Measurements from ENCODE around the gene RGL3. TPM values are rescaled to one million over a fixed set of nuclear protein-coding genes. Genes with fewer than 3 reads are reported as not detected.

Gene RGL3
- total and polyA plus RNA-seq, 2 experiments from 2014 or later: 0.54 to 1.4 TPM

DNA sequence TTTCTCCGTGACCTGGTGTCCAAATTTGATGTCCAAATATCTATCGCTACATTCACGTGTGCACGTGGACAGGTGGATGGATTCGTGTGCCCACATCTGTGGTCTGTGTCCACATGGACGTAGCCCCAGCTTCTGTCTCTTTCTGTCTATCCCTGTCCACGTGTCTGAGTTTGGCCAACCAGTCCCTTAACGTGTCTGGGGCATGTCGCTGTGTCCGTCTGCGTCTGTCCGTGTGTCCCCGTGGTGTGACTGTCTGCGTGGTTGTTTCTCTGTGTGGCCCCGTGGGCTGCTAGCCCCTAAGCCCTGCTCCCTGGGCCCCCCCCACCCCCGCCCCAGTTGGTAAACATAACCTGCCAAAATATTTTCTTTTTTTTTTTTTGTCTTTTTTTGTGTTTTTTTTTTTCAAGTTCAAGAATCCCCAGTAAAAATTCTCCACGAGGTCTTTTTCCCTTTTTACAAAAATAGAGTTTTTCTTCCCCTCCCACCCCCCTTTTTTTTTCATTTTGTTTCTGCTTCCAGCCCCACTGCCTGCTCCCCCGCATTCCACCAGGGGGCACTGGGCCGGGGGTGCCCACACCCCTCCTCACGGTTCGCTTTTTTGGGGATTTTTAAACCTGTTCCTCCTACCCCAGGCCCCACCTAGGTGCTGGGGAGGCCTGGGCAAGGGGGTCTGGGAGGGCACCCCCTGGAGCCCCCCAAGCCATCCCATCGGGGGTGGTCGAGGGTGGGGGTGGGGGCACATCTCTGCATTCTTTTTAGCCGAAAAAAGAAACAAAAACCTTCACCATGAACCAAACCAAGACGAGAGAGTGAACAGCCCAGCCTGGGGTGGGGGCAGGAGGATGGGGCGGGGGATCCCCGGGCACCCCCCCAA is 34.6 kb upstream of the RGL3 start:
- Histone ChIP-seq H3K4me1 (ENCODE audit: insufficient read depth) (no peaks in the 10 kb centered on the region), H3K27me3 (replicated peaks; ENCODE audit: insufficient read depth) (no peaks in the 10 kb centered on the region), H3F3A (ENCODE audit: insufficient read depth) (no peaks in the 10 kb centered on the region), H2AFZ (no peak overlapping the region), H3K9ac (no peak overlapping the region), H3K36me3 (ENCODE audit: low read depth) (0 out of 2 replicates have a peak, but pooled peaks cover 7% of the 10 kb centered on the region), H4K20me1 (ENCODE audit: insufficient read depth) (no peaks in the 10 kb centered on the region), H3K9me2 (ENCODE audit: insufficient read depth) (no peaks in the 10 kb centered on the region), H3K4me2 (ENCODE audit: unreplicated experiment) (no peak overlapping the region), H3K4me3 (no peak overlapping the region), H3K79me2 (ENCODE audit: insufficient read depth) (no peaks in the 10 kb centered on the region), H3K9me3 (ENCODE audit: low read depth) (no peaks in the 10 kb centered on the region), H3K27ac (no peak overlapping the region)
- TF ChIP-seq EZH2phosphoT487 (IDR thresholded peaks at IDR 0.05; ENCODE audit: insufficient read depth, low read depth): no peak
- TF ChIP-seq EZH2 (IDR thresholded peaks at IDR 0.05; ENCODE audit: insufficient read depth, poor library complexity, severe bottlenecking): no peak
- in situ Hi-C loops (cut with MboI): loop anchor here (25.0 kb wide), 1 partner anchor 166 kb away; the partner anchor contains the start of gene TSPAN16
- 56 to 82% methylated on average over 17 to 27 of the region's 27 CpGs for WGBS, 2 experiments (ENCODE audit: low coverage in 1 of 2, low lambda C conversion rate in 2 of 2, missing lambda C conversion rate in 2 of 2)
- no peak for DNase-seq

DNA sequence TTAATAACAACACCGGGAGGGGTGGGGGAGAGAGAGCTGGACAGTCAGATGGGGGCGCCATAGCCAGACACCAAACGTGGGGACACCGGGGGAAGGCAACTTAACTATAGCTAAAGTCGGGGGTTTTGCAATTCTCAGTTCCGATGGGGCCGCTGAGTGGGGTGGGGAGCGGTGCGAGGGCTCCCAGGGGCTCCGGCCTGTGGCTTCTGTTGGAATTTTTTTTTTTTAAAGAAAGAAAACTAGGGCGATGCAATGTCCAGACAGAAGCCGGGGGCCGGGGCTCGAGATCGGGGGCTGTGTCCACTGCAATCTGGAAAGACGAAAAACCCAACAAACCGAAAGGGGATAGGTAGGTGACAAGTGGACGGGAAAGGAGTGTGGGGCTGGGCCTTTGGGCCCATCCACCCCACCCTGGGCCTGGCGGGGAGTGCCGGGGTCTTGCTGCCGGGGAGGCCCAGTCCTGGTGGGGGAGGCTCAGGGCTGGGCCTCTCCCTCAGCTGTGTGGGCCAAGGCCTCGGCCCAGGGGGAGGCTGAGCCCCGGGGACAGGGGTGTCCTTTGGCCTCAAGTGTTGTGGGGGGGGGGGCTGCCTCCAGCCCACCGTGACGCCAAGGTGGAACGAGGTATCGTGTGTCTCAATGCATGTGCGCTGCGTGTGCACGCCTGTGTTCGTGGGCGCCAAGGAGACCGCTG is 33.7 kb upstream of the RGL3 start:
- in situ Hi-C loops (cut with MboI): loop anchor here (25.0 kb wide), 1 partner anchor 165 kb away; the partner anchor contains the start of gene TSPAN16
- no peaks in the 10 kb centered on the region for H3K27me3 ChIP-seq (replicated peaks; ENCODE audit: insufficient read depth)
- TF ChIP-seq EZH2 (IDR thresholded peaks at IDR 0.05; ENCODE audit: insufficient read depth, poor library complexity, severe bottlenecking) (no peak), EZH2phosphoT487 (IDR thresholded peaks at IDR 0.05; ENCODE audit: insufficient read depth, low read depth) (no peak)
- no peak overlapping the region for H2AFZ ChIP-seq
- H3K36me3 ChIP-seq (ENCODE audit: low read depth): peaks cover 7% of the 10 kb centered on the region; the same call in 1 of the 2 replicates
- no peaks in the 10 kb centered on the region for H3K9me3 ChIP-seq (ENCODE audit: low read depth)
- no peak for DNase-seq
- no peaks in the 10 kb centered on the region for H3F3A ChIP-seq (ENCODE audit: insufficient read depth)
- H3K79me2 ChIP-seq (ENCODE audit: insufficient read depth): no peaks in the 10 kb centered on the region
- 79 to 94% methylated on average over 21 to 33 of the region's 33 CpGs for WGBS, 2 experiments (ENCODE audit: low coverage in 1 of 2, low lambda C conversion rate in 2 of 2, missing lambda C conversion rate in 2 of 2)
- no peak overlapping the region for H3K4me2 ChIP-seq (ENCODE audit: unreplicated experiment)
- no peaks in the 10 kb centered on the region for H4K20me1 ChIP-seq (ENCODE audit: insufficient read depth)
- H3K9me2 ChIP-seq (ENCODE audit: insufficient read depth): no peaks in the 10 kb centered on the region
- H3K9ac ChIP-seq: no peak overlapping the region
- no peak overlapping the region for H3K4me3 ChIP-seq
- H3K4me1 ChIP-seq (ENCODE audit: insufficient read depth): no peaks in the 10 kb centered on the region
- no peak overlapping the region for H3K27ac ChIP-seq

DNA sequence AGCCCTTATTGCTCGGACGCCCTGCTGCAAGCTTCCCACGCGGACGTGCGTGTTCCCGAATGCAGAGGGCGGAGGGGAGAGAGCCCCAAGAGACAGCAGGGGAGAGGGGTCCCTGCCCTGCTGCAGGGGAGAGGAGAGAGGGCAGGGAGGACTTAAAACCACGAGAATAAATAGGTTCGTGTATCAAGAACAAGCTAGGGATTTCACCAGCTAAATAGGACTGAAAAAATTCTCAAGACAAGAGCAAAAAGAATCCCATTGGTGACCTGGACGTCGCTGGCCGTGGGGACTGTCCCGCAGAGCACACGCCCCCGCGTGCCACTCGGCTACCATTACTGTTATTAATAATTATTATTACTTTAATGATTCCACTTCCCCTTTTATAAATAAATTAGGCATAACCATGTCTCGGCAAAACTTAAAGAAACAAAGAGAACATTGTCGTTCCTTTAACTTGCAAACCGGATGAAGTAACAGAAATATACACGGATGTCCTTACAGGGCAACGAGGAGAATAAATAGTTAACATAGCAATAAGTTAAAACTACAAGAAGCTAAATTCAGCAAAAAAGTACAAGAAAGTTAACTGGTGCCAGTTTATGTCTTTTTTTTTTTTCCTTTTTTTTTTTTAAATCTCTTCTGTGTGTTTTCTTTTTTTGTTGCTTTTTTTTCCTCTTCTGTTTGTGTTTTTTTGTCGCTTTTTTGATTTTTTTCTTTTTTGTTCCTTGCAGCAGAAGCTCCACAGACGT is 32.9 kb upstream of the RGL3 start:
- in situ Hi-C loops (cut with MboI): loop anchor here (25.0 kb wide), 1 partner anchor 165 kb away; the partner anchor contains the start of gene TSPAN16
- no peak overlapping the region for H3K4me3 ChIP-seq
- H3K9ac ChIP-seq: no peak overlapping the region
- DNase-seq: no peak
- no peak overlapping the region for H3K27ac ChIP-seq
- TF ChIP-seq EZH2 (IDR thresholded peaks at IDR 0.05; ENCODE audit: insufficient read depth, poor library complexity, severe bottlenecking) (no peak), EZH2phosphoT487 (IDR thresholded peaks at IDR 0.05; ENCODE audit: insufficient read depth, low read depth) (no peak)
- no peaks in the 10 kb centered on the region for H3K79me2 ChIP-seq (ENCODE audit: insufficient read depth)
- no peaks in the 10 kb centered on the region for H3K9me2 ChIP-seq (ENCODE audit: insufficient read depth)
- H3F3A ChIP-seq (ENCODE audit: insufficient read depth): no peaks in the 10 kb centered on the region
- no peaks in the 10 kb centered on the region for H4K20me1 ChIP-seq (ENCODE audit: insufficient read depth)
- peaks cover 7% of the 10 kb centered on the region; the same call in 1 of the 2 replicates for H3K36me3 ChIP-seq (ENCODE audit: low read depth)
- 38 to 47% methylated on average over 25 of the region's 25 CpGs for WGBS, 2 experiments (ENCODE audit: low coverage in 1 of 2, low lambda C conversion rate in 2 of 2, missing lambda C conversion rate in 2 of 2)
- no peaks in the 10 kb centered on the region for H3K27me3 ChIP-seq (replicated peaks; ENCODE audit: insufficient read depth)
- H2AFZ ChIP-seq: no peak overlapping the region
- no peaks in the 10 kb centered on the region for H3K9me3 ChIP-seq (ENCODE audit: low read depth)
- no peaks in the 10 kb centered on the region for H3K4me1 ChIP-seq (ENCODE audit: insufficient read depth)
- H3K4me2 ChIP-seq (ENCODE audit: unreplicated experiment): no peak overlapping the region
